GM19193 (cell line): ENCODE measurements around the gene TFAP2D.

Experiments used
- POLR2A ChIP-seq: IDR thresholded peaks from 4 replicates; pipeline ENCODE4 v1.6.1; 2011; ENCODE audit not compliant: insufficient read depth, insufficient read length; ENCODE audit errors: extremely low read depth

TFAP2D gene

DNA sequence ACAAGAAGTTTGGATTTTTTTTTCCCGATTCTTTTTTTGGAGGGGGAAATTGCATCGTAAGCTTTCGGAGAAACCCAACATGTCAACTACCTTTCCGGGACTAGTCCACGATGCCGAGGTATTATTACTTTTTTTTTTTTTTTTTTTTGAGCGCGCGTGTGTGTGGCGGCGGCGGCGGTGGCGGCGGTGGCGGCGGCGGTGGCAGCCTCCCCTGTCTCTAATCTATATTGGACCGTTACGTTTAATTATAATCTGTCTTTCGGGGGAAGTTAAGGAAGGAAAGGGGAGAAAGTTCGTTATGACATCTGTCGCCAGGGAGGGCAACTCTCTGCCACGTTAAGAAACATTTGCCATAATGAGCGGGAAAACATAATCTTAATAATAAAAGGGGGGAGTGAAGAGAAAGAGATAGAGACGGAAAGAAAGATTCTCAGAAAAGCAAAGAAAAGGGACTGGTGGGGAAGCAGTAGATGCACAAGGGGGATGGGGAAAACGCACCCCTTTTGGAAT, 706 bp downstream of the TFAP2D start:
- TF ChIP-seq POLR2A: no peak

DNA sequence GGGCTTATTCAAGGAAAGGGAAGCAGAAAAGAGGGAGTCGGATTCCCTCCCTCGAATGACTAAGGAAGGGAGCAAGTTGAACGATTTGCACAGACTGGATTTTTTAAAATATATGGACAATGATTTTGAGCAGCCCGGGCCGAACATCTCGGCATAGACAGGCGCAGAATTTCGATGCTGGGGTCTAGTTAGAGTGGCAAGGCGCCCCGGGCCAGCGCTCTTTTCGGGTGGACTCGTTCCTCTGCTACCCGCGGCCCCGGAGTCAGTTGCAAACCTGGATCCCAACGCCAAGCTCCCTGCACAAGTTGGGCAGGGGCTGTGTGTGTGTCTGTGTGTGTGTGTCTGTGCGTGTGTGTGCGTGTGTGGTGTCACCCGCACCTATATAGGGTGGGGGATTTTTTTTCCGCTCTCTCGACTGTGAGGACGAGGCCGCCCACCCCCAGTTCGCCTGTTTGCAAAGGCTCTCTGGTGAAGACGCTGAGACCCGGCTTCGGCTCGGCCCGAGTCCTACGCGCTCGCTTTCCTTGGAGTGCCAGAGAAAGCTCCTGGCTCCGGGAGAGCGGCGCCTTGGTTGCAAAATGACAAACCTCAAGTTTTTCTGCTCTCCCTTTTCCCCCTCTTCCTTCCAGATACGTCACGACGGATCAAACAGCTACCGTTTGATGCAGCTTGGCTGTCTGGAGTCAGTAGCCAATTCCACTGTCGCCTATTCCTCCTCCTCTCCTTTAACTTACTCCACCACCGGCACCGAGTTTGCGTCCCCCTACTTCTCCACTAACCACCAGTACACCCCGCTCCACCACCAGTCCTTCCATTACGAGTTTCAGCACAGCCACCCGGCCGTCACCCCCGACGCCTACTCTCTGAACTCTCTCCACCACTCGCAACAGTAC, 1.4 kb downstream of the TFAP2D start:
- no peak for TF ChIP-seq POLR2A

DNA sequence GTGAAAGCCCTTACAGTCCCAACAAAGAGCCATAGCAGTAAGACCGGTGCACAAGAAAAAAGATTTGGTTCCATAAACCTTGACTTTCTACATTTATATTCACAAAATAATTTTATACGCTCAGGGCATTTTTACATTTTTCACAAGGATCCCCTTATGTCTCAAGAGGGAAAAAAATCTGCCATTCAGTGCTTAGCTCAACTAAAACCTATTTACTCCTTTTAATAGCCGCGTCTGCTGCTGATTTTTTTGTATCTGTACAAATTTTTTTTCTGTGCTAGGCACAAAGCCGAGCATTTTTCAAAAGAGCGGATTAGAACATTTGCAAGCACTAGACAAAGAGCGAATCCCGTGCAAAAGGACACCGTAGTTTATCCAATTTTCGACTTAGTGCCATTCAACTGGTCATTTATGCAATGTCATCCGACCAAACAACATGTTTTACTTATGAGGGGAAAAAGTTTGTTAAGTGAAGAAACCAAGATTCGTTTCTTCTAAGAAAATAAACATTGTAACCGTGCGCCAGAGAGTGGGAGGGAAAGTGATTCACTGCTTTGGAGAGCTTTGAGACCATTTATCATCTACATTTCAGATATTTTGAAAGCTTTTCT, 3.7 kb downstream of the TFAP2D start:
- no peak for TF ChIP-seq POLR2A

DNA sequence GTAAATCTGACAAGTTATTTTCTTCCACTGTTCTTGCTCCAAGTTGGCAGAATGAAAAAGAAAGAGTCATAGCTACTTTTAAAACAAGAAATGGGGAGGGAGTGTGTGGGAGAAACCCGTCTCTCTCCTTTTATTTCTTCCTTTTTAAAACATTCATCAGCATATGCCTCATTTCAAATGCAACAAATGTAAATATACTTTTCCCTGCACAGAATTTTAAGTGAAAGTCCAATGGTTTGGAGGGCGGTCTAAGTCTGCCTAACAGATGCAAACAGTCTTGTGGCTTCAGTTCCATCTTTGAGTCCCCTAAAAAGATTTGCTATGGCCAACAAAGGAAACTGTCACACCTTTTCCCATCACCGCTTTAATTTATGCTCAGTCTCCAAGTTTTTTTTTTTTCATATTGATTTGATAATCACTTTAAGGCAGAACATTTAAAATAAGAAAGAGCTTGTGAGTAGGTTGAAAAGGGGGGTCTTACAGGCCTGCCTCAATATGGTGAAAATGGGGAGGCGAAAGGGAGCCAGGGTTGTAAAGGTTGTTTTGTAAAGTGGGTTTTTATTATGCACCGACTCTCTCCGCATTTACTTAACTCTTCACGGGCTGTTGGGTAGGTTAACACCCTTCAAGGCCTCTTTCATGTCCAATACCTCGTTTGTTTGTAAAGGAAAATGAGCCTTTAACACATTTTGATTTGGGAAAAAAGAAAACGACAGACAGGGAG, 4.6 kb downstream of the TFAP2D start:
- no peak for TF ChIP-seq POLR2A

DNA sequence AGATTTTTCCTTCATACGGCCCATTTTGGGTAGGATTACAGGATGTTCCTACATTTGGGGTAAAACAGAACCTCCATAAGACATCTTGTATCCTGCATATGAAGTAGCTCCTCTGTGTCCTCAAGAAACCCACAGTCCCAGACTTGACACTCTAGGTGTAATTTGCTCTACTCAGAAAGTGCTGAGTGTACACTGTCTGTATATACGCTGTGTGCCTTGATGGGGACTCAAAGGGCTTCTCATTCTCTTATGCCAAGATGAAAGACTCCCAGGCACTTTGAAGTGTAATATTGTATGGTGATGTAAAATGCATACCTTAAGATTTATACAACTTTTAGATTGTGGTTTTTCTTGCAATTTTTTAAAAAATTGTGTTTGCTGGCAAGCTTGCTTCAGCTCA, 5.2 kb downstream of the TFAP2D start:
- no peak for TF ChIP-seq POLR2A

DNA sequence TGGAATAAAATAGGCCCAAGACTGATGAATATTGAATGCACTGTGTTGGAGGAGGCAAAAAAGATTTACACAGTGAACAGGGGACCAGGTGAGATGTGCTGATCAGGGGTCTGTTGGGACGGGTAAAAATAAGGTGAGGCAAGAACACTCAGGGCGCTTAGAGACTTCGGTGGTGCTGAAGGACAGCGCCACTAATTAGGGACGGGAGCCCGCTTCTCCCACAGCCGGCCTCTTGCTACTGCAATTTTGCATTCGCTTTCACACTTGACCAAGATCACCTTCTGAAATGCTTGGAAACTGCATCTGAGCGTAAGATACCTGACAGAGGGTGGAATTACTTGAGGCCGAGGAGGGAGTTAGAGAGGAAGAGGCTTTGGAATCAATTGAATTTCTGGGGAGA, 7.3 kb downstream of the TFAP2D start:
- no peak for TF ChIP-seq POLR2A

DNA sequence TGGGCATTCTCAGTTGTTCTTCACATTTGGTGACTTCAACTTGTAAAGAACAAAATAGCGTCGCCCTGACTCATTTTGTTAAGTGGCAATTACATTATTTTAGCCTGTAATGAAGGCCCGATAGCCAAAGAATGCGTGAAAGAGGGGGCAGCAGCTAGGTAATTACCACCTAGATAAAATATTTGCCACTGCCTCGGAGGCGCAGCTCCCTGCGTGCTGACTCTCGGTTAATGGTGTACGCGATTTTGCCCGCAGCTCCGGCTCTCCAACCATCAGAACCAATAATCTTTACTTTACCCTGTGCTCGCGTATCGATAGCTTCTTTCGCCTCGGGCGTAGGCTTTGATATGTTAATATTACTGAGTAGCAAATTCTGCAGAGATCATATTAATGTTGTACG, 8.7 kb downstream of the TFAP2D start:
- TF ChIP-seq POLR2A: no peak

DNA sequence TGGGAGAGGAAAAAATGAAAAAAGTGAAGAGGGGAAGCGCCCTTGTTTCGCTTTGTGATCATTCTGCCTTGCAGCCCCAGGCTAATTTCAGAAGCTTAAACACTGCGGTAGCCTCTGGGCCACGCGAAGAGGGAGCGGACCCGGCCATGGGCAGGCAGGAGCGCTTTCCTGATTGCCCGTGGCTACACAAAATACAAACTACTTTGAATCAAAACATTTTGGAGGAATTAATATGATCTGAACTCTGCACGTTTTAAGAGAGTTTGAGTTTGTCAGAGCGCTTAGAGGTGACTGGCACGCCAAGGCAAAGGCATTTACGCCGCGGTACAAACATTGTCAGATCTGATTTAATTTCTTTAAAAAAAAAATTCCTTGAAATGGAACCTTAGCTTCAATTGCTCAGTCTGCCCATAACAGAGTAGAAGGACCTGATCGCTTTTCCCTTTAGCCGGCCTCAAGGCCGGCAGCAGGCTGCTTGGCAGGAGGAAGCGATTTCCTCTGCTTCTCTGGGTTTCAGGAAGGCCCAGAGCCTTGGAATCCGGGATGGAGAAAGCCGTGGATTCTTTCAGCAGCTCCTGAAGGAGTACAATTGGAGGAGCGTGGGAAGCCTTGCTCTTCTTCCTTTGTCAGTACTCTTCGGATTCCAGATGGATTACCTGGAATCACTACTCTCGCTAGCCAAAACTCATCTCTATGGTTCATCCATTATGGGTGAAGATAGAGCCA, 9.7 kb downstream of the TFAP2D start:
- no peak for TF ChIP-seq POLR2A

DNA sequence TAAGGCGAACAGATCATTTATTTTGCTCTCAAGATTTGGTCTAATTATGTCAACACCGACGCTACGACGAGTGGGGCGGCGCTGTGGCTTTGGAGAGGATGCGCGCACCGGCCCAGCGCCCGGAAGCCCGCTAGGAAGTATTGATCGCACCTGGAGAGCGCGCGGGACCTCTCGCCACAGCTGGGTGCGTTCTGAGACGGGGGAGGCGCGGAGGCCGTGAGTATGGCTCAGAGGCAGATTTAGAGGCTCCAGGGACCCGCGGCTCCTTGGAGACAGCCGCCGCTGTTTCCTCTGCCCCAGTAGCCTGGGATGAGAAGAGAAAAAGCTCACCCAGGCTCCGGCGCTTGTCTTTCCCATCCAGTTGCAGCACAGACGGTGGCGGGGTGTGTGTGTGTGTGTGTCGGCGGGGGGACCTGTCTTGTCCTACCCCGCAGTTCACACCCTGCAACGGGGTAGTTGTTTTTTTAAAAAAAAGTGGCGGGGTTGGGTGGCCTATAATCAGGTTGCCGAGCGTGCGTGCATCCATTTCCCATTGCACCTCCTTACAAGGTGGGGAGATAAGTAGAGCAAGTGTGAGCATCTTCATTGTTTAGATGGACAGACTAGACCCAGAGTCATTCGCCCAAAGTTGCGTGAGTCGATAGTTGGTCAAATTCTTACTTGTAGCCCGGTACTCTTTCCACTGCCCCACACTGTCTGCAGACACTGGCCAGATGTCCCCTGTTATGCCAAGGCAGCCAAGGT, 11.2 kb downstream of the TFAP2D start:
- no peak for TF ChIP-seq POLR2A

DNA sequence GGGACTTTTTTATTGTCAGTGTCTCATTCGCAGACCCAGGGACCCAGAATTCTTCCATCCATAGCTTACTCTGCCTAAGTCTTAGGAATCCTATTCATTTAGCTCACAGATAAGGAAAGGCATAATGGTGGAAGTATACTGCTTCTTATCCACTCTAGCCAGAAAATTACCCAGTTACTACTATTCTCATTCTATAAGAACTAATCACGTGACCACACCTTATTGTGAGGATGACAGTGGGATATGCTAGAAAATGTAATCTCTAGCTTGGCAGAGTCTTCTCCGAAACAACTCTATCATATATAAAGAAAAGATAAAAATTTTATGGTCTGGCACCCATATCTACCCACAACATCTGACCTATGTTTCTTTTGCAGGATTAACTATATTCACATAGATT, 21.2 kb downstream of the TFAP2D start:
- no peak for TF ChIP-seq POLR2A

DNA sequence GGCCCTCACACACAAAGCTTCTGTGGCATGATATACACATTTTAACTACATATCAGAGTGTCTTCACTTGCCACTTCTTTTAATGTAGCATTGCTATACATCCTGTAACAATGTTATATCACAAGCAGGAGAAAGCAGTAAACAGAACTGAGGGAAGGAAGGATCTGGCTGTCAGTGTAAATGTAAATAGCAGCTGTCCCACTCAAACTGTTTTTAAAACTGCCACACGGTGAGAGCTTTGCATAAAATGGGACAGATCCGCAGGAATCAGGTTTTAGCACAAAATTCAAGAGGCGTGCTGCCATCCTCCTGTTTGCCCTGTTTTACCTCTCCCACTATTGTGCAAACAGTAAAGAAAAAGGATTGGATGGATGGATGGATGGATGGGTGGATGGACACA, 28.8 kb downstream of the TFAP2D start:
- TF ChIP-seq POLR2A: no peak

DNA sequence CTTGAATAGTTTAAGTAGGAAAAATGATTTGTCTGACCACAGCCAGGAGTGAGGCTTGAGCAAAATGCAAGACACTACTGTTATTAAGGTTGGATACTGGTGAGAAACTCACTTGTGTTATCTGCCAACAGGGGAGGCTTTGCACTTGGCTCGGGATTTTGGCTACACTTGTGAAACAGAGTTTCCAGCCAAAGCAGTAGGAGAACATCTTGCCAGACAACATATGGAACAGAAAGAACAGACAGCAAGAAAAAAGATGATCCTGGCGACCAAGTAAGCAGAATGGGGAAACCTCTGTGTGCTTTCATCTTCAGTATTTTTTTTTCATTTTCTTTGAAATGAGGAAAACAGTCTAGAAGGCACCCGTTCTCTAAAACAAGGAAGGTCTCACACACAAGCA, 31.6 kb downstream of the TFAP2D start:
- no peak for TF ChIP-seq POLR2A

DNA sequence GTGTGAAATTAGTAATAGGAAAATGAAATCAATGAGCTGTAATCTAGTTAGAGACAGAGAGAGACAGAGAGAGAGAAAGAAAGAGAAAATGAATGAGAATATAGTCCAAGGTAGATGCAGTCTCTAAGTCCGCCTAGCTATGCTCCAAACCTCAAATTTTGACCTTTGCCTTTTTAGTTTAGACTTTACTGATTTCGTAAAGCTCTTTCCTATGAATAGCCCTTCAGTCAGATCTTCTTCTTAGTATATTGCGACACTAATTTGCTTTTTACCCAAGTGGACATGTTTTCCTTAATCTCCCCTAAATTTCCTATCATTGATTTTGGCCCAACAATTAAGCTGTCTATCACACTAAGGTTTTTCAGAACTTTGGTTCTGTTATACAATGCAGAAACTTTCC, 49.5 kb downstream of the TFAP2D start:
- TF ChIP-seq POLR2A: no peak

DNA sequence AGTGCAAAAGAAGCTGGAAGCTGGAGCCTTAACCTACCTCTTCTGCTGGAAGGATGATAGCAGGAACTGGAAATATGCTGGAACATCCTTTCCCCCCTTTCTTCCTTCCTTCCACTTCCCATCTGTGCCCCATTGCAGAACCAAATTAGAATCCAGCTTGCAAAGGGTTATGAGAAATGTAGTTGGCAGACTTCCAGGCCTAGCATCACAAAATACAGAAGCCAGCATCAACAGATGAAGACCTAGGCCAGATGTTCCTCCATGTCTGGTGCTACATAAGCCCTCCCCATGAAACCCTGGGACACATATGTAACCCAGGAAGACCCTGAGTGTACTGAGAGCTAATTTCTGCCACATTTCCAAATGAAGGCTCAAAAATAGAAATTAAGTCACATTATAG, 65.4 kb downstream of the TFAP2D start:
- no peak for TF ChIP-seq POLR2A

DNA sequence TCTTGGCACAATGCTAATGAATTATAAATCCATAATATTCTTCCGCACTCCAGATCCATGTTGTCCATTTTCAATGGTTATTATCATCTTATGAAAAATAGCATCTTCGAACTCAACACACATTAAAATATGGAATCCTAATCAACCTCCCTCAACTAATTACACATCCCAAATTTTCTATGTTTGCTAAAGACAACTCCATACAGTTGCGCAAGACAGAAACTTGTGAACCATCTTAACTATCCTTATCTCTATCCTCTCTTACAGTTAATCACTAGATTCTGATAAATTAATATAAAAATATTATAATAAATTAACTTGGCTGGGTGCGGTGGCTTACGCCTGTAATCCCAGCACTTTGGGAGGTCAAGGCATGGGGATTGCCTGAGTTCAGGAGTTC, 67.1 kb downstream of the TFAP2D start:
- TF ChIP-seq POLR2A: no peak

DNA sequence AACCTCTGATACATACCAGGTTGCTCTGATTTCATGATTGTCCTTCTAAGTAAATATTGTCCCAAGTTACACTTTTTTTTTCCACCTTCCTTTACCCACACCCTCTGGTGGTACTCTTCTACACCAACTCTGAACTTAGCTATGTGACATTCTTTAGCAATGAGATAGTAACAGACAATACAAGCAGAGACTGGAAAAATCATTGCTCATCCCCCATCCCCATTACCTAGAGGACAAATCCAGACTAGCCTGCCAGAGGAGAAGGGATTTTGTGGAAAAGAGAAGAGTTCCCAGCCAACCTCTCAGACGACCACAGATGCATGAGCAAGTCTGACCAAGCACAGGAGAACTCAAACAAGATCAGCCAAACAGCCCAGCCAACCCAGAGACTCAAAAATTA, 72.6 kb downstream of the TFAP2D start:
- TF ChIP-seq POLR2A: no peak
